Aorta (tissue), 5 donors: ENCODE results near the gene EGFR. TPM values are rescaled to one million over a fixed set of nuclear protein-coding genes. Genes with fewer than 3 reads are reported as not detected.

ENCODE experiments used
- ATAC-seq: fragments of 200-7000 bp; cut with Tn5 transposase; one replicate; pipeline ENCODE4 v1.9.1; 2022; ENCODE audit warnings: moderate library complexity; ENCODE audit not compliant: low FRiP score
- DNase-seq, 2 donors: peaks; one replicate each; pipeline ENCODE4 v3.0.0-alpha.2; 2020
- H3K27ac ChIP-seq, 2 donors: one replicate each; pipeline ENCODE4 v1.5.1; 2013; ENCODE audit warnings: low read length in 2 of 2, mild to moderate bottlenecking in 2 of 2, moderate library complexity in 2 of 2, control low read depth in 1 of 2, inconsistent platforms in 1 of 2, low read depth in 1 of 2
- H3K27me3 ChIP-seq, 2 donors: one replicate each; pipeline ENCODE4 v1.6.1; 2013; ENCODE audit warnings: control low read depth in 1 of 2, low read length in 1 of 2, mild to moderate bottlenecking in 1 of 2, moderate library complexity in 1 of 2; ENCODE audit not compliant: insufficient read depth in 2 of 2, control insufficient read depth in 1 of 2
- H3K36me3 ChIP-seq, 2 donors: one replicate each; pipeline ENCODE4 v1.6.1; 2013; ENCODE audit warnings: control low read depth in 1 of 2, low read length in 1 of 2, mild to moderate bottlenecking in 1 of 2; ENCODE audit not compliant: insufficient read depth in 2 of 2, control insufficient read depth in 1 of 2
- H3K4me1 ChIP-seq, 2 donors: one replicate each; pipeline ENCODE4 v1.6.1; 2013; ENCODE audit warnings: low read length in 2 of 2, control low read depth in 1 of 2, mild to moderate bottlenecking in 1 of 2, moderate library complexity in 1 of 2; ENCODE audit not compliant: insufficient read depth in 2 of 2, control insufficient read depth in 1 of 2
- H3K4me3 ChIP-seq, 2 donors: one replicate each; pipeline ENCODE4 v1.5.1; 2013; ENCODE audit warnings: low read length in 2 of 2, control low read depth in 1 of 2, mild to moderate bottlenecking in 1 of 2
- H3K9me3 ChIP-seq: one replicate; pipeline ENCODE4 v1.6.1; 2013; ENCODE audit warnings: mild to moderate bottlenecking, low read length; ENCODE audit not compliant: control insufficient read depth
- WGBS, 2 donors: extraction: QIAGEN DNeasy Blood & Tissue Kit; methylation state at CpG; one replicate each; pipeline ENCODE4 v1.1.7; 2013; 5-methylcytosine and 5-hydroxymethylcytosine counted together
- intact Hi-C, 2 donors: fragments of 100-400 bp; cut with DNase I; formaldehyde crosslinking; loops; one replicate each; pipeline versions ENCODE4 v1.14.2 to v1.15.0; 2022
- polyA plus RNA-seq, 2 donors: library from polyadenylated mRNA; stranded (reverse); fragments of 200-250 nt; gene quantifications; one replicate each; pipeline ENCODE4 v1.2.3, GENCODE V29; 2013
- total RNA-seq, 2 donors: library from RNA; stranded (reverse); fragmentation: NEBNext Ultra II Directional; extraction: Animal tissue kit (Norgen Biotek cat#: 25700); gene quantifications; one replicate each; pipeline ENCODE4 v1.2.1, GENCODE V29; 2021
- donor health status: healthy with polysubstance abuse.
- donor health status: Bipolar disorder and iron deficiency.
- donor health status: DM: no; HTN: no; CAD: no.
- donor health status: DM: no; HTN: no; CAD: no.
- donor health status: DM: yes; HTN: yes; CAD: no.

The EGFR gene
- total and polyA plus RNA-seq, 4 donors = 3.0 to 72.4 (median 40.9) TPM

DNA sequence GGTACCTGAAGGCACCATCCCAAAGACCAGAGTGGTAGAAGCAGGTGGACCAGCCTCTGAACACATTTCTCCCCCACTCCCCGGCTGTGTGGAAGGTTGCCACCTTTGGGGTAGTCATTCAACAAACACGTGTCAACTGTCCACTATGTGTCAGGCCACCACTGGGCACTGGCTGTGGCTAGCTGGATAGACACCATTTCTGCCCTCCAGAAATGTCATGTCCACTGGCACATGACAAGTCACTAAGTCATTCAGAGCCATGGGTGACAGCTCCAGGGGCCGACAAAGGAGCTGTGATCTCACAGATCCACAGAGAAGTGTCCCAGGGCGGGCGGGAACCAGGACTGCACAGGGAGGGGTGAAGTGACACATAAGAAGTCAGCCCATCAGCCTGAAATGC is 99.6 kb downstream of the EGFR start:
- Histone ChIP-seq H3K27me3 (no peaks in the 10 kb centered on the region), H3K4me1 (no peaks in the 10 kb centered on the region)
- WGBS, 2 donors = 91 to 95% methylated on average over 5 of the region's 5 CpGs

DNA sequence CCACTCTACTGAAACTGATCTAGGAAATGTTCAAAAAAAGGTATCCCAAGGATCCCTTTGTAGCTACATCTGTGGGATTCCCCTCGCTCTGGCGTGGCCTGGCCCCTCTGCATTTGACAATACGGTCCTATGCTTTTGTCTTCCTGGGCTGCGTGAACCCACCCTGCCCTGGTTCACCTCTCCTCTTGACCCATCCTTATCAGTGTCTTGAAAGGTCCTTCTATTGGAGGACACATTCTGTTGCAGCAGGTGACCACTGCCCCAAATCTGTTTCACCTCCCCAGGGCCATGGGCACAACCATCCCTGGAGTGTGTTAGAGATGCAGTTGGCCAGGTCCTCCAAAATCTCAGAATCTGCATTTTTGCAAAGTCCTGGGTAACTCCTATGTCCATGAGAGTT is 100.8 kb downstream of the EGFR start:
- no peaks in the 10 kb centered on the region for H3K4me1 ChIP-seq
- no peaks in the 10 kb centered on the region for H3K9me3 ChIP-seq
- DNase-seq = no peak
- WGBS, 2 donors = 98% methylated on average over 4 of the region's 4 CpGs
- H3K27ac ChIP-seq = no peak overlapping the region
- no peak overlapping the region for H3K4me3 ChIP-seq
- H3K36me3 ChIP-seq = no peaks in the 10 kb centered on the region
- intact Hi-C loops = no loop called here
- no peak for ATAC-seq
- H3K27me3 ChIP-seq = no peaks in the 10 kb centered on the region

More for the DNA sequence above, 99.6 kb downstream of the EGFR start:
- no peak for DNase-seq
- ATAC-seq = no peak
- no peak overlapping the region for H3K27ac ChIP-seq
- intact Hi-C loops = no loop called here
- no peaks in the 10 kb centered on the region for H3K9me3 ChIP-seq
- no peaks in the 10 kb centered on the region for H3K36me3 ChIP-seq
- H3K4me3 ChIP-seq = no peak overlapping the region

DNA sequence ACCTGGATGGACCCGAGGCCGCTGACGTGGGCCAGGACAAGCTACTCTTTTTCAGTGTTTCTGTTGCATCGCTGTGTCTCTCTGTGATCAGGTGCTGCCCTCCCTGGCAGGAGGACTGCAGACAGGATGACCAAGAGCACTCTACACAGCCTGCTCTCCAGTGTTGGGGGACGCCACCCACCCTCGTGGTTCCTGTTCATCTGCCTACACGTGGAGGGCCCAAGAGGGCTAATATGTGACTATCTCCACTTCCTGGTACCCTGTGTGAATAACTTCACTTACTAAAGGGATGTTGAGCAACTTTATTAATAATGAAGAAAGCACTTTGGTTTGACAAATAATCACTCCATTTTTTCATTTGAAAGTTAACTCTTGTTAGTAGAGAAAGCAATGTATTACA is 101.3 kb downstream of the EGFR start:
- DNase-seq (no peak), ATAC-seq (no peak)
- Histone ChIP-seq H3K27me3 (no peaks in the 10 kb centered on the region), H3K4me1 (no peaks in the 10 kb centered on the region), H3K4me3 (no peak overlapping the region), H3K27ac (no peak overlapping the region), H3K36me3 (no peaks in the 10 kb centered on the region), H3K9me3 (no peaks in the 10 kb centered on the region)
- intact Hi-C loops = no loop called here
- WGBS, 2 donors = 93 to 95% methylated on average over 7 of the region's 7 CpGs

DNA sequence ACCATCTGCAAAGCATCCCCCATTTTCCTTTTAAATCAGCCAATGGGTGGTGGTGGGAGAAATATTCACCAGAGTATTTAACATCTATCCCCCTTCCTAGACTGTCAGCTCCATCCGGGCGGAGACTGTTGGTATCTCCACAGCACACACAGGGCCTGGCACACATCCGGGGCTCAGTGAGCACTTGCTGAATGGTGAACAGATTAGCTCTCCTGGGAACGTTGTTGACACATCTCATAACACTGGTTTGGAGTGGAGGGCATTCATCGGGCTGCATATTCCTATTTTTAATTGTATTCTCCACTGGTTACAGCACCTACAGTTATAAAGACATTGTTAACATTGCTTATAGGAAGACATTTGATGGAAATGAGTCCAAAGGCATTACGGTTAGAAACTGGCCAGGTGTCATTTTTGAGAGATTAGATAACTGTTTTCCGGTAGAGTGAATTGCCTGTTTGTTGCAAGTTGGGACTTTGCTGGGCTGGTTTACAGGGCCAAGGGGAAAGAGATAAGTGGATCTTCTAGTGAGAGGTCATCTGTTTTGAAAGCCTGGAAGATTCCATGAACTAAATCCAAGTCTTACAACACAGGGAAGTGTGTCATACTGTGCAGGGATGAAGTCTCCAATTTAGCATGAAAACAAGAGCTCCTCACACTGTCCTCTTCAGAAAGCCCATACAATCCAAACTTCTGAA is 101.8 kb downstream of the EGFR start:
- no peaks in the 10 kb centered on the region for H3K36me3 ChIP-seq
- H3K27me3 ChIP-seq = no peaks in the 10 kb centered on the region
- intact Hi-C loops = no loop called here
- H3K9me3 ChIP-seq = no peaks in the 10 kb centered on the region
- ATAC-seq (peak; percentile 75), DNase-seq (no peak)
- H3K27ac ChIP-seq = no peak overlapping the region
- H3K4me3 ChIP-seq = no peak overlapping the region
- no peaks in the 10 kb centered on the region for H3K4me1 ChIP-seq
- WGBS, 2 donors = 78 to 80% methylated on average over 7 of the region's 7 CpGs

DNA sequence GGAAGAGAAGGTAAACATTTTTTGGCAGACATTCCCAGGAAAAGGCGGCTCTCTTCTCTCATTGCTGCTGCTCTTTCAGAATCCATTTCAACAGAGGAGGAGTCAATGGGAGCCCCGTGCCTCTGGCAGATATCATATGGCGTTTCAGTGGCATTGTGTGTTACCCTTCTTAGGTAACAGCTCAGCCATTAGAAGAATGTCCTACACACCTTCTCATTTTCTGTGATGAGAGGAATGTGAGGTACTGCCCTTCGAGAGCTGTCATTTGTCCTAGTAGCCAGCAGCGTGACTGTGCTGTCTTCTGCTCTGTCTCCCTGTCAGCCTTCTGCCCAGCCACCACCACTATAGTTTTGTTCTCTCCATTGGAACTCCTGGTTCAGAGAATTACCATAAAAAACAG is 102.4 kb downstream of the EGFR start:
- Histone ChIP-seq H3K4me1 (no peaks in the 10 kb centered on the region), H3K27ac (no peak overlapping the region), H3K27me3 (no peaks in the 10 kb centered on the region), H3K36me3 (no peaks in the 10 kb centered on the region), H3K4me3 (no peak overlapping the region), H3K9me3 (no peaks in the 10 kb centered on the region)
- 93 to 95% methylated on average over 5 of the region's 5 CpGs for WGBS, 2 donors
- ATAC-seq (peak; percentile 26), DNase-seq (no peak)
- intact Hi-C loops = no loop called here

DNA sequence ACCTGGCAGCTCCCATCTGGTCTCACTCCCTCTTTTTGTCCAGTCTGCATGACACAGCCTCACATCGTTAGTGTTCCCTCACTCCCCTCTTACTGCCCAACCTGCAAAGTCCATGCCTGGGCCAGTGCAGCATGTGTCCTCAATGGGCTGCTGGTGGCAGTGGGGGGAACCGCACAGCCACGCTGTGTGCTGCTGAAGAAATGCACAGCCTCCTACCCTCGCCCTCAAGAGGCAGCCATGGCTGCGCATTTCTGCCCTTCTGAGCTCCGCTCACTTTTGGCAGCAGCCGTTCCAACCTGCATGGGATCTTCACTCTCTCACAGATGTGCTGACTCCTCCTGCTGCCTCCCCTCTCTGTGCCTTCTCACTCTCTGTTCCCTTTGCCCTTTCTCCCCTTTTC is 103.4 kb downstream of the EGFR start:
- Histone ChIP-seq H3K27me3 (no peaks in the 10 kb centered on the region), H3K4me3 (no peak overlapping the region), H3K4me1 (peaks cover 0 to 4% of the 10 kb centered on the region in 2 donors), H3K9me3 (no peaks in the 10 kb centered on the region), H3K27ac (no peak overlapping the region), H3K36me3 (no peaks in the 10 kb centered on the region)
- intact Hi-C loops = no loop called here
- DNase-seq = no peak
- WGBS, 2 donors = 88 to 91% methylated on average over 7 of the region's 7 CpGs
- no peak for ATAC-seq

DNA sequence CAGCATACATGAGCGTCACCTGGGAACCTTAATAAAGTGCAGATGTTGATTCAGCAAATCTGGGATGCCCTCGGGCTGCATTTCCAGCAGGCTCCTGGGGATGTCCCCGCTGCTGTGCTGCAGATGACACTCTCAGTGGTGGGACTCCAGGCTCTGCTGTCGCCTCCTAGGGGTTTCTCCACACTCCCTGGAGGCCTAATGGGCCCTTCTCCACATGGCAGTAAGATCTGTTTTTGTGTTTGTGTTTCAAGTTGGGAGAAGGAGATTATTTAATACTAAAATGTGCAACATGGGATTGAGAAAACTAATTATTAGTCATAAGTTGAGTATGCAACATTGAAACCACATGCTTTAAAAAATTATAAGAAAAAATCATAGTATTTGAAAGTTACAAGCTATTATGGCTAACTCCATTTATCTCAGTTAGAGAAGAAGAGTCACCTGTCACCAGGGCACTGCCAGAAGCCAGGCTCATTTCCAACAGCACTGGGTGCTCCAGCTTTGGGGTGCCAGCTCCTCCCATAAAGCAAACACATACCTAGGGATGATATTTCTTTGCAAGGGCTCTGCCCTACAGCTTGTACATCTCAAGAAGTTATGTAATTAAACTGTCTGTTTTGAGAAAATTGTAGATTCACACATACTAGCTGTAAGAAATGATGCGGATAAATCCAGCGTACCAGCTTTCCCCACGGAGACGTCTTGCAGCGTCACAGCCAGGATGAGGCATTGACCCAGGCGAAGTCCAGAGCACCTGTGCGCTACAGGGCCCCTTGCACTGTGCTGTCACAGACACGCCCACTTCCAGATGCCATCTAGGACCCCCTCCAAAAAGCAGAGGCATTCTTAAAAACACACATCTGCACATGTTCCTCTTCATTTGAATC is 106.4 kb downstream of the EGFR start:
- peaks cover 3 to 19% of the 10 kb centered on the region in 2 donors for H3K4me1 ChIP-seq
- H3K4me3 ChIP-seq = no peak overlapping the region
- 94 to 96% methylated on average over 12 of the region's 12 CpGs for WGBS, 2 donors
- DNase-seq = no peak
- ATAC-seq = no peak
- H3K36me3 ChIP-seq = no peaks in the 10 kb centered on the region
- no peaks in the 10 kb centered on the region for H3K27me3 ChIP-seq
- H3K9me3 ChIP-seq = no peaks in the 10 kb centered on the region
- intact Hi-C loops = loop anchor here (5.0 kb wide), 1 partner anchor 38 kb away; no protein-coding TSS in a partner anchor
- H3K27ac ChIP-seq = no peak overlapping the region

DNA sequence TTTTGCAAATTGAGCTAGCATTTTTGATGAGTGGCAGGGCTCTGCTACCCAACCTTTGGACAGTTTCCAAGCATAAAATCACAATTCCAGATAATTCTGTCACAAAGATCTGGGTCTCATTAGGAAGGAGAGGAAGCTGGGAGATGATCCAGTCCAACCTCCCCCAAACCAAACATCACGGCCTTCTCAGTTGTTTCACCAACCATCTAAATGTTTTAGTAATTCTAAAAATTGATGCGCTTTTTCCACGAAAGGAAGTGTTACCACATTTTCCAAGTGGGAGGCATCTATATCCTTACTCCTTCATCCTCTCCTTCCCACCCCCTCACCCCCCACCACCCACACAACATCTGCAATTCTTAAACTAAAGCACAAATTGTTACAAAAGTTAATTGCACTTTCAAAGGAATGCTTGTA is 108.3 kb downstream of the EGFR start:
- Histone ChIP-seq H3K27ac (peak overlapping the region; percentile 30 to 54), H3K4me3 (no peak overlapping the region), H3K9me3 (no peaks in the 10 kb centered on the region), H3K36me3 (no peaks in the 10 kb centered on the region), H3K27me3 (no peaks in the 10 kb centered on the region), H3K4me1 (peaks cover 3 to 19% of the 10 kb centered on the region in 2 donors)
- DNase-seq (no peak), ATAC-seq (no peak)
- 41 to 43% methylated on average over 3 of the region's 3 CpGs for WGBS, 2 donors
- intact Hi-C loops = loop anchor here (5.0 kb wide), 1 partner anchor 40 kb away; no protein-coding TSS in a partner anchor
